ENCODE results near the gene MCM9. TPM values are rescaled to one million over a fixed set of nuclear protein-coding genes. Genes with fewer than 3 reads are reported as not detected.

Gene MCM9
- total RNA-seq, 1 donor from 2014 or later: 21.1 TPM

DNA sequence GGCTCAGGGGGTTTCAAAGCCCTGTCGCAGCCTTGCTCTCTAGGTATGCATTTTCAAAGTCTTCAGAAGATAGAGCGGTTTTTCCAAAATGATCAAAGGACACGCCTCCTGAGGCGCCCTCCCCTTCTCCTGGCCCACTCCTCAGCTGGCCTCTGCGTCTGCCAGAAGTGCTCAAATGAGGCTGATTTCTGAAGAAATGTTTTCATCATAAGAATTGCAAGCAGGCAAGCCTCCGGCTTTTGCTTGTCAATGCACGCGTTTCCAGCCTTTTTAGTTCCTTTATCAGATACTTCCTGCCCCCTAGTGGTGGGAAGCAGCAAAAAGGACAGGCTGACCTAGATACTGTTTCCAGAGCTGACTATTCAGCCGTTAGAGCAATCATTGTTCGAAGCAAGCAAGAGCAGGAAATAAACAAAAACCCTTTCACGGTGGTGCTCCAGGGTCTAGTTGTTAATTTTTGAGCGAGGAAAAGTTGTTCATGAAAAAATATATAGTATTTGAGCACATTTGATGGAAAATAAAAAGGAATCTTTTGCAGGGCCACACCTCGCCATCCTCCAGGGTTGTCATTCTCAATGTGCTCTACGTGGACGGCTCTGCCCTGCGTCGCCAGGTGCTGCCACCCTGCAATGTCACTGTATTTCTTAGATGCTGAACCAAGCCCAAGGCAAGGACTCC, 134.4 kb downstream of the MCM9 start:
- peak; percentile 89 for DNase-seq (ENCODE audit: low spot score)

DNA sequence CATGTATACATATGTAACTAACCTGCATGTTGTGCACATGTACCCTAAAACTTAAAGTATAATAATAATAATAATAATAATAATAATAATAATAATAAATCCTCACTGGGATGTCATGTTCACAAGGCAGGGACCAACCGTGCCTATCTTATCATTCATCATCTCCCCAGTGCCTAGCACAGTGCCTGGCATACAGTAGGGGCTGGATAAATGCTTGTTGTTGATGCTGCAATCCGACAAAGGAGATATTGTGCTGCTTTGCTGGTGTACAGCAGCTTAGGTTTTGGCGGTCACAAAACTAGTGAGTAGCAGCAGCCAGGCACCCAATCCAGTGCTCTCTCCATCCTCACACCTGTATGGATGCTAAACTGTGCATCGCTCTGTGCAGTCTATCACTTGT, 135.1 kb downstream of the MCM9 start:
- no peak for DNase-seq (ENCODE audit: low spot score)

DNA sequence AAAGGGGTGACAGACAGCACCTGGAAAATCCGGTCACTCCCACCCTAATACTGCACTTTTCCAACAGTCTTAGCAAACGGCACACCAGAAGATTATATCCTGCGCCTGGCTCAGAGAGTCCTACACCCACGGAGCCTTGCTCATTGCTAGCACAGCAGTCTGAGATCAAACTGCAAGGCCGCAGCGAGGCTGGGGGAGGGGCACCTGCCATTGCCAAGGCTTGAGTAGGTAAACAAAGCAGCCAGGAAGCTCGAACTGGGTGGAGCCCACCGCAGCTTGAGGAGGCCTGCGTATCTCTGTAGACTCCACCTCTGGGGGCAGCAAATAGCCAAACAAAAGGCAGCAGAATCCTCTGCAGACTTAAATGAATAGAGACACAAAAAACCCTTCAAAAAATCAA, 138.4 kb downstream of the MCM9 start:
- peak; percentile 51 for DNase-seq (ENCODE audit: low spot score)

DNA sequence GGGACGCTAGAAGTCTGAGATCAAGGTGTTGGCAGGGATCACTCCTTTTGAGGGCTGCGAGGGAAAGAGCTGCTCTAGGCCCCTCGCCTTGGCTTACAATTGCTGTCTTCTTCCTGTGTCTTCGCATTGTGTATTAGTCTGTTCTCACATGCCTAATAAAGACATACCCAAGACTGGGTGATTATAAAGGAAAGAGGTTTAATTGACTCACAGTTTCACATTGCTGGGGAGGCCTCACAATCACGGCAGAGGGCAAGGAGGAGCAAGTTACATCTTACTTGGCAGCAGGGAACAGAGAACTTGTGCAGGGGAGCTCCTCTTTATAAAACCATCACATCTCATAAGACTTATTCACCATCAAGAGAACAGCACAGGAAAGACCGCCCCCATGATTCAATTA, 143.5 kb downstream of the MCM9 start:
- no peak for DNase-seq (ENCODE audit: low spot score)

DNA sequence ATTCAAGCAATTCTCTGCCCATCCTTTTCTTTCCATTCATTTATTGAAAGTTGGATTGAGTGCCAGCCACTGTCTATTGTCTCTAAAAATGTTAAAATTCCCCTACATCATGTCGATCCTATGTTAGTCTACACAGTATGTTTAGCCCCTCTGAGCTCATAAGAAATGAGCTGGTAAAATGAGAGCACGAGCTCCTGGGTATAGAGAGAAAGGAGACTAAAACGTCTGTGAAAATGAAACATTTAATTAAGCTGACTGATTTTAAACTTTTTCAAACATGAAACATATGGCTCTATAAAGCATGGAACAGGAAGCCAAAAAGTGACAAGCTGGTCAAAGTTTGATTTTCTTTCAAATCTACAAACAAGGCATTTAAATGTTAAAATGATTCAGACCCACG, 145.0 kb downstream of the MCM9 start:
- DNase-seq (ENCODE audit: low spot score): no peak

DNA sequence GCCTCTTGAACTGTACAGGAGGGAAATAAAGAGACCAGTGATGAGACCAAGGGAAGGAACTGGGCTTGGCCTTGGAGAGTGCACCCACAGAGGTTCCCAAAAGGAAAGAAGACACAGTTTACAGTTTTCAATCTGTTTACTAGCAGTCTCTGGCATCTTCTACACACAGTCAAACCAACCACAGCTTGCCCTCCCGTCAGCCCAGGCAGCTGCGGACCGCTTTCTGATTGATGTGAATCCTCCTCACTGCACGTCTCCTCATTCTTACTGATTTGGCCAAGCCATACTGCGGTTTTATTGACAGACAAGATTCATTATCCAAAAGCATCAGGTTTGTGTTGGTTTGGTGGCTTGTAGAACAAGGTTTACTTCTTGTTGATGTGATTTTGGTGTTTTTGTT, 145.5 kb downstream of the MCM9 start:
- no peak for DNase-seq (ENCODE audit: low spot score)

DNA sequence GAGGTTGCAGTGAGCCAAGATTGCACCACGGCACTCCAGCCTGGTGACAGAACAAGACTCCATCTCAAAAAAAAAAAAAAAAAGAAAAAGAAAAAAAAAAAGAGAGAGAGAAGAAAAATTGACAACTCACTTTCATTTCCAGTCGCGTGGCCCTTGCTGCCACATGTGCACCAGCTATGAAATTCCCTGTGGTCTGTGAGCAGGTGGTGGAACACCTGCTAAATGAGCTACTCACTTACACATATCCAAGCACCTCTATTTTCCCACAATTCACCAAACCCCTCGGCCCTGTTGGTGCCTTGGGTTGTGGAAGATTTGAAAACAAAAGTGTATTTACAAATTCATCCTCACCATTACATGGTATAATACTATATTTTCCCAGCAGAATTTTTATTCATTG, 146.3 kb downstream of the MCM9 start:
- no peak for DNase-seq (ENCODE audit: low spot score)

DNA sequence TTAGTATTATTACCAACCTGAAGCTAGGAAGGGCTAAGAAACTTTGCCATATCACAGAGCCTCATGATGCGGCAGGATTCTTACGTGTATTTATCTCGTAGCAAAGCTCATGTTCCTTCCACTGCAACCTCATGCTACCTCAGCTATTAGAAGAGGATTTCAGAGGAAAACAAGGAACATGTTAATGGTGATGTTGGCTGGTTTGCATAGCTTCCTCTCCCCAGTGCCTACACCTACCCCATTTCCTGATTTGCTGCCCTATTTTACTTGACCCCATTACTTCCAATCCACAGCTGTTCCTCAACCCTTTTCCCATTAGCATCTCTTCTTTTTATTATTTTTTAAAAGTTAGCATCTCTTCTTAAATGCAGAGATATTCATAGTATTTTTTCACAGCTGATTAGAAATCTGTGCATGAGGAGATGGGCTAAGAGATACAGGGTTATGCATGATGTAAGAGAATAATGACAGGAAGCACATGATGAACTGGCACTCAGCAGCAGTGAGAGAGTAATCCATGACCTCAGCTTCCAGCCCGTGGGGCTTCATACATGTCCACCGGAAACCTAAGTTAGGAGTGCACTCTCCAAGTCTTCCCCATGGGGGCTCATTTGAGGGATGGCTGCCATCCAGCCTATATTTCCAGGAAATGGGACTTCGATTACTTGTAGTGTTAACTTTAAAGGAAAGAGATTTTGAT, 147.1 kb downstream of the MCM9 start:
- no peak for DNase-seq (ENCODE audit: low spot score)

DNA sequence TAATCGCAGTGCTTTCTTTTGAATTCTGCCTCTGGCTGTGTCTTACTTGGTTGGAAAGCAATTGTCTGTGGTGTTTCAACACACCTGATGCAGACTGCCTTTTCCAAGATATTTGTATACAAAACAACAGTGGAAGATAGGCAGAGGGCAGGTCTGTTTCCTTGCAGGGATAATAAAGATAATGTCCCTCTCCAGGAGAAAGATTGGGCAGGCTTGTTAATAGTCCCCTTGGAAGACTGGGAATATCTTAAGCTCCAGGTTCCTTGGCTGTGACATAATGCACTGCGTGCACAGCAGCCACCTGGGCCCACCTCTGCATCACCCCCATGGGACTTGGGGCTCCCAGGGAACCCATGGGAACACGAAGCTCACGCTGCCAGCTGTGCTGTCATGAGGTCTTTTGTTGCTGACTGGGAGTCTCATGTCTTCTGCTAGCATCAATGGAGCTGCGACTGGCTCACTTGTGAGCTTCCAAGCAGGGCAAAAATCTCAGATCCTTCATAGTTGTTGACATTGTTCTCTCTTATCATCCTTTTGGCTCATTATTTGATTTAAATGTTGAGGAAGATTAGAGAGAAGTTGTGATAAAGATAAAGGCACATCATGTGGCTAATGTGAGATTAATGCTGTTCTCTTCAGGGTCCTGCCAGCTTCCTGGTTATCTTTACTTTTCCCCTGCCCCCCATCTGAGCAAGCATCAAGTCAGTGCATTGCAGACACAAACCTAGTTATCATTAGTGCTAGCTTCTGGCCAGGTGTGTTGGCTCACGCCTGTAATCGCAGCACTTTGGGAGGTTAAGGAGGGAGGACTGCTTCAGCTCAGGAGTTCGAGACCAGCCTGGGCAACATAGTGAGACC, 148.1 kb downstream of the MCM9 start:
- DNase-seq (ENCODE audit: low spot score): no peak

DNA sequence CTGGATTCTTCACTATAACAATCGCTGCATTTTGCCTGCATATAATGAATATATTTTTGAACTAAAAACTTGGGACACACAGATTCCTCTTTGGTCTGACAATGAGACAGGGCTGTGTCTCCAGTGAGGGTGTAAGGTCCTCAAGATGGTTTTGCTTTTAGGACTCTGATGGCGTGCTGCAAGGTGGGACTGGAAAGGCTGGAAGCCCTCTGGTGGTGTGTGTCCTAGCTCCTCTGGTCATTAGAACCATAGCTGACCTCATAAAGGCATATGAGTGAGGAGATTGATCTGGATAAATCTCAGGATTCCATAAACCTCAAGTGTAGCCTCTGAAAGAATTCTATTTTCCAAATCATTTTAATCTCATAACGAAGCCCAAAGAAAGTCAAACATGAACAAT, 149.4 kb downstream of the MCM9 start:
- no peak for DNase-seq (ENCODE audit: low spot score)

DNA sequence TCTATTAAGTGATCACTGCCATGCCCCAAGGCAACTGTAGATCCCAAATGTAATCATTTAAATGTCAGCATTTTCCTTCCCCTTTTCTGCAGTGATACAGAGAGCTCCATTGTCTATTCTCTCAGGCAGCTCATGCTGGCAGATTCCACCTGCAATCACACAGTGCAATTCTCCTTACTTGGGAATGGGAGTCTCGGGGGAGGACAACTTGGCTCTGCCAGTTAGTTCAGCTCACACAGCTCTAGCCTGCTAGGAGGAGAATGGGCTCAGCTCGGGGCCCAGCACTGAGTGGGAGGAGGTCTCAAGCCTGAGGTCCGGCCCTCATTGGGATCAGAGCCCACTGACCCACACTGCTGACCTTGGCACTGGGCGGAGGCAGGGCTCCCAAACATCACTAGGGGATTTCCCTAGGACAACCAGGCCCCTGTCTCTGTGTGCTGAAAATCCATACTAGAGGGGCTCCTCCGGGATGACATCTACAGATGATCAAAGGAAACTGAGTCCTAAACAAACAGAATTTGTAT, 150.3 kb downstream of the MCM9 start:
- DNase-seq (ENCODE audit: low spot score): no peak

DNA sequence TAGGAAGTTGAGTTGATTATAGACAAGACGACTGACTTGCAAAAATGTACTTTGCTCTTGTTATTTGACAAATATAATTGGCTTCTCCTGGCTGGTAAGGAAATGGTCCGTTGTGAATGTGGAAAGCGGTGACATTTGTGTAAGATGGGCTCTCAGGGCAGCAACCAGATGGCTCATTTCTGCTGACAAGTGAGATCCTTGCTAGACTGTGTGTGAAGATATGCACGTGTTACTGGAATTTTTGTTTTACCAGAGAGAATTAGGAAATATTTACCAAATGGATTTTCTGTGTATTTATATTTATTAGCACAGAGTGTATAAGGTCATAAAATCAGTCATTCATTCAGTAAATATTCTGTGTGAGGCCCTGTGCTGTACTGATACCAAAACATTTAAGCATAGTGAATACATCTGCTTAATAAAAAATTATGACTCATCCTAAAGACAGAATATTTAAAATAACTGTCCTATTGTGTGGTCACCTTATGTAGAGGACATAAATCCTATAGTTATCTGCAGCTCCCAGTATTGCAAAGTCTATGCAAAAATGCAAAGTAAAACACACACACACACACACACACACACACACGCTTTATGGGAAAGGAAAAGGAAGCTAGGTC, 150.9 kb downstream of the MCM9 start:
- peak; percentile 27 for DNase-seq (ENCODE audit: low spot score)

DNA sequence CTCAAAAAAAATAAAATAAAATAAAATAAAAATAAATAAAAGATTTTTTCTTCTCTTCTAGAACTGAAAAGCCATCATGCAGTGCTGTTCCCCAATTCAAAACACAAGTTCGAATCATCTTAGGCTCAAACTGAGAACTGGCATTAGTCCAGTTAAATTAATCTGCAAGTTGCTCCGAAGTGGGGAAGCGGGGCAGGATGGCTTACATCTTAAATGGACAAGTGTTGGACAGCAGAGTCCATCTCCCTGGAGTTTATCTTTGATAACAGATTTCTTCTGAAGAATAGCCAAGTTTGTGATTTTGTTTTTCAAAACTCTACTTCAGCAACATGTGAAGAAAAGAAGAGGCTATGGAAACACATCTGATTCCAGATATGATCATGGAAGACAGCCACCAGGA, 152.3 kb downstream of the MCM9 start:
- DNase-seq (ENCODE audit: low spot score): no peak

DNA sequence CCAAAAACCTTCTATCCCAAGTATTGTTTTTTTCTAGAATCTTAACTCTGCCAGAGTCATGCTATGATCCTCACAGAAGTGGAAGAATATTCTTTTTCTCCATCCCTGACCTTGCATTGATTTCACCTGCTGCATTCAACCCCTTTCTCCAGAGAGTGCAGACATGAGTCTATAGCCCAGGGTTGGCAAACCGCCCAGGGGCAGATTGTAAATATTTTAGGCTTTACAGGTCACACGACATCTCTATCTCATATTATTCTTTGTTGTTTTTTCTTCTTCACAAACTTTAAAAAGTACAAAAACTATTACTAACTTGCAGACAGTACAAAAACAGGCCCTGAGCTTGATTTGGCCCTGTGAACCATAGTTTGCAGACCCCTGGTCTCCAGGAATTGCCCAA, 153.1 kb downstream of the MCM9 start:
- no peak for DNase-seq (ENCODE audit: low spot score)

DNA sequence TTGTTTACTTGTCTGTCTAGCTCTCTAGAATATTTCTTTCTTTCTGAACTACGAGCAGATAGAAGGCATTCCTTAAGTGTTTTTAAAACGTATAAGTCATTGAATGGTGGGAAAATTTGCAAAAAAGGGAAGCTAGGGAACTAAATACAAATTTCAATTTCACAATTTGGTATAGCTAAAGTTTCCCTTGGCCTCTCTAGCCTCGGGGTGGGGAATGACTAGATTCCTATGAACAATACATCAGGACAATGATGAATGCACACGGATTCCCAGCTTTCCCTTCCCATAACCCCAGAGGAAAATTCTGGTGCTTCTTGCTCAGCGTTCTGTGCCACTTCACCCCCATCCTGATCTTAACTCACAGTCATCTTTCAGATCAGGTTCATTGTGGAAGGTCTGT, 154.3 kb downstream of the MCM9 start:
- no peak for DNase-seq (ENCODE audit: low spot score)

DNA sequence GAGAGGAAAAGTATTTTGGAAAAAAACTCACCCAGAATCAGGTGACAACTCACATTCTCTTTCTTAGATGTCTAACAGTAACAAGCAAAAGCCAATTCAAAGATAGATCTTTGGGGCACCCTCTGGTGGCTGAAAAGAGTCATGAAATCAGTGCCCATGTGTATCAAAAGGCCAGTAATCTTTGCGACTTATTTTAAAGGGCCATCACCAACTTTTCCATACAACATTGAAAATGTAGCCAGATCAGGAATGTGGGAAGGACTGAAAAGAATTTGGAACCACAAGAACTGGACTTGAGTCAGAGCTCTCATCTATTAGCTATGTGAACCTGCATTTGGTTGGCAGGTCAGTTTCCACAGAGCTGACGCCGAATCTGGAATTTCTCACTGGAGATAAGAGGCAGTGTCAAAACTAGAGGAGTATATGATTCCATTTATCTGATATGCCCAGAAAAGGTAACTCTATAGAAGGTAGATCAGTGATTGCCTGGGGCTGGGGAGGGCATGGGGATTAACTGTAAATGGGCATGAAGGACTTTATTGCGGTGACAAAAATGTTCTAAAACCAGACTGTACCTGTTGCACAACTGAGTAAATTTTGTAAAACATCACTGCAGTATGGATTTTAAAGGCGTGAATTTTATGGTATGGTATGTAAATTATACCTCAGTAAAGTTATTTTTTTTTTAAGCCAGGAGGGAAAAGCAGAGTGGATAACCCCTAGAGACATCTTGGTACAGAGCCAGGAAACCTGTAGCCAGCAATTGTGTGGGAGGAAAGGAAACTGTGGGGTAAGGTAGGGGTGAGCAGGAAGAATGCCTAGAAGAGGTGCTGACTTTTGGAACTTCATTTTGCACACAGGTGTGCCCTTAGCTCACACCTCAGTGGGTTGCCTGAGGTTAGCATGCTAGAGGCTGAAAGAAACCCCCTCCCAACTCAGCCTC, 158.1 kb downstream of the MCM9 start:
- DNase-seq (ENCODE audit: low spot score): peak; percentile 74

DNA sequence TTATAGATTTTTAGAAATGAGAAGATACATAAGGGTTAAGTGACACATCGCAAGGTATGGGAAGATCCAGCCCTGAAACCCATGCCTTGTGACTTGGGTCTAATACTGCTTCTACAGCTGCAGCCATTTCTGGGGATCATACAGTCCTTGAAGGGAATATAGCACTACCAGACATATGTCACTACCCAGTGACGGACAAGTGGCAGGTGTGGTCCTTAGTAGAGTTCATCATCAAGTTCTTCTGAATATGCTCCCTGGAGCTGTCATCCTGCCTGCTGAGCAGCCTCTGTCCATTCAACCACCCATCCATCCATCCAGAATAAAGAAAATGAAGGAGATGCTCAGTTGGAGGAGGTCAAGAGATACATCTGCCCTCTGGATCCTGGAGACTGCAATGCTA, 159.6 kb downstream of the MCM9 start:
- DNase-seq (ENCODE audit: low spot score): no peak

DNA sequence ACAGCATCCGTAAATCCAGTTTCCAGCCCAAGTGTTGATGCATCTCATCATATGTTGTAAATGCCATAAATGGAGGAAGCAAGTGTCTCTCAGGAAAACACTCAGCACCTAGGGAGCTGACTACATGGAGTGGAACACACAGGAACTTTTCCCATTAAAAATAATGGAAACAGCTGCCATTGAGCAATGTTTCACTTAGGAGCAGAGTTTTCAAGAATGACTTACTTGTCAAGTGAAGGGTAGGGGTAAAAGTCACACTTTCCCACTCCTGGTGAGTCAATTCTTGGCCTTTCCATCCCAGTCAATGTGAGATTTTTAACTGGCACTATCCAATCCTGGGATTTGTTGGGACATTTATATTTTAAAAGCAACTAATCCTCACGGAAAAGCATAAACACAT, 160.4 kb downstream of the MCM9 start:
- DNase-seq (ENCODE audit: low spot score): no peak

DNA sequence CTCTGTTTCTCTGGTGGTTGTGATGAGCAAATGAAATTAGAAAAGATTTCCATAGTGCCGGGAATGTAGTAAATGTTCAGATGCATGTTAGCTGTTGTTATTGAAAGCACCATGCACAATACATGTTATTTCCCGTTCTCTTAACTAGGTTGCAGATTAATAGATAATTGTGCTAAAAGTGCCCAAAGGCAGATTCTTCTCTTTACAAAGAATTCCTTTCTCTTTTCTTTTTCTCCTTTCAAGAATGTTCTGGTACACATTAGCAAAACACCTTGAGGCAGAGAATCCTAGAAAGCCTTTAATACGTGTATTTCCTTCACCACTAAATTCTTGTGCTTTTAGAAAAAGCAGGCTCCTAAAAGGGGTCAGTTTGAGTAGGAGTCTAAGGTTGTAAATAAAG, 162.1 kb downstream of the MCM9 start:
- no peak for DNase-seq (ENCODE audit: low spot score)

DNA sequence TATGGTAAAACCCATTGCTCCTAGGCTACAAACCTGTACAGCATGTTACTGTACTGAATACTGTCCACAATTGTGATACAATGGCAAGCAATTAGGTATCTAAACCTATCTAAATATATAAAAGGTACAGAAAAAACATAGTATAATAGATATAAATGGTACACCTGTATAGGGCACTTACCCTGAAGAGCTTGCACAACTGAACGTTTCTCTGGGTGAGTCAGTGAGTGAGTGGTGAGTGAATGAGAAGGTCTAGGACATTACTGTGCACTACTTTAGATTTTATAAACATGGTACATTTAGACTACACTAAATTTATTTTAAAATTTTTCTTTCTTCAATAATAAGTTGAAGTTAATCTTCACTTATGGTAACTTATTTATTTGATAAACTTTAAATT, 163.7 kb downstream of the MCM9 start:
- no peak for DNase-seq (ENCODE audit: low spot score)

DNA sequence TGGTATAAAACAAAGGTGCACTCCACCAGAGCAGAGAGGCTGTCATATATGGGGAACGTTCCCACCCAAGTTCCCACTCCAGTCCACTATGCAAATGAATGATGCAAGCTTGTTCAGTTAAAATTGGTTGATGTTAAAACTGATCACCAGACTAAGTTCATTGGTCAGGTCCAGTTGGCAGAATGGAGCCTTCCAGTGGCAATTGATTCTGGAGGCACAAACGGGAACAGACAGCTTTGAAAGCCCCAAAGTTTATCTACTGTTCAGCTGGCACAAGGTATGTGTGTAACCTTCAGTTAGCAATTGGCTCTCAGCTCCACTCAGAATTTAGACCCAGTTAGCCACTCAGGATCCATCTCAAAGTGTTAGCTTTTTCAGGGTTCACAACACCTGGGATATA, 164.1 kb downstream of the MCM9 start:
- DNase-seq (ENCODE audit: low spot score): no peak

All from mucosa of gallbladder (tissue), 1 donor.